ENCODE measurements around the gene CAMSAP1. TPM values are rescaled to one million over a fixed set of nuclear protein-coding genes. Genes with fewer than 3 reads are reported as not detected.

The CAMSAP1 gene
- total and polyA plus RNA-seq, 9 of the 15 experiments (the other 6 are each of a cell fraction or from before 2014, with no cell fraction given): 1.5 to 28.8 (median 14.3) TPM

DNA sequence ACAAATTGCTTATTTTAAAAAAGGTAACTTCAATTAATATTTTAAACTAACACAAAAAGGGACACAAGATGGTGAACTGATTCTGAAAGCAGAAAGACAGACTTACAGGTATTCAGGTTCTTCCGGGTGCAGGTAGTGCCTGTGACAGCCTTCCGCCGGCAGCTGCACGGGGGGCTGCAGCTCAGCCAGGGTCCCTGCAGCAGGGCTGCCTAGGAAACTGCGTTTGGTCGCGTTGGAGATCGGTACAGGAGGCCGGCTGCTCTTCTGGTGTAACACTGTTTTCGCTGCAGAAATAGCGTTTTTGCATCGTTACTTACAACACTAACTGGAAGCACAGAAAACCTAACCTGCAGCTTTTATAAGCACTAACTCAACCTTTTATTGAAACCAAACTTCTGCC, 80.0 kb downstream of the CAMSAP1 start (continued):
- TF ChIP-seq DMBX1 (CRISPR knock-in tag; IDR thresholded peaks at IDR 0.05; ENCODE audit: borderline replicate concordance) (no peak), NBN (IDR thresholded peaks at IDR 0.05; ENCODE audit: low read depth) (no peak), MCM5 (IDR thresholded peaks at IDR 0.05; ENCODE audit: low read depth) (no peak), LCOR (CRISPR knock-in tag; IDR thresholded peaks at IDR 0.05) (no peak), KLF16 (IDR thresholded peaks at IDR 0.05) (no peak), ZNF282 (CRISPR knock-in tag; IDR thresholded peaks at IDR 0.05) (no peak)

DNA sequence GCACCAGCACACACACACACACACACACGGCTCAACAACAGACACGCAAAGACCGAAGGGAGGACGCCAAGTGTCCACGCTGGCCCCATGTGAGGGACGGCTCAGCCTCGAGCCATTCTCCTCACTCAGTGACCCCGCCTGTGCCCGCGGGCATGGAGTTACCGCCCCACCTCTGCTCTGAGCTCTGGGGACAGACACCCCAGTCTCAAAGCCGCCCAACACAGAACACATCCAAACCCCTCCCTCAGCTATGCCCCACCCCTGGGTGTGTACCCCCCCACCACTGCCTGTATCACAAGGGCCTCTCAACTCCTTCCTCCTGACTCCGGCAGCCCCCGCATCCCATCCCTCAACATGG, 81.2 kb downstream of the CAMSAP1 start:
- ChIA-PET CTCF (ENCODE audit: low intra/inter-chr PET ratio) (no interaction called here), POLR2A (no interaction called here)
- Histone ChIP-seq H3K27ac (ENCODE audit: extremely low read depth, low read depth, low read length) (no peak overlapping the region), H2AFZ (ENCODE audit: low read depth, low read length) (no peak overlapping the region), H3K9ac (ENCODE audit: insufficient read depth in 1 of 2, low read depth in 2 of 2, low read length in 2 of 2) (no peak overlapping the region), H4K20me1 (replicated peaks; ENCODE audit: control insufficient read depth, insufficient read depth, low read length) (no peaks in the 10 kb centered on the region), H3K9me1 (ENCODE audit: control insufficient read depth, insufficient read depth, low read length) (peaks cover 4% of the 10 kb centered on the region), H3K9me3 (replicated peaks; ENCODE audit: control insufficient read depth, insufficient read depth, low read depth, low read length) (no peaks in the 10 kb centered on the region), H3K4me2 (ENCODE audit: insufficient read depth, low read length) (no peak overlapping the region), H3K4me1 (replicated peaks in 1 of 2; ENCODE audit: control insufficient read depth in 2 of 2, insufficient read depth in 2 of 2, low read length in 2 of 2) (peaks cover 0 to 11% of the 10 kb centered on the region in 2 experiments; a peak in 1 of 5 replicates), H3K79me2 (ENCODE audit: control insufficient read depth, insufficient read depth, low read length) (peaks cover 15% of the 10 kb centered on the region; the same call in 2 of the 3 replicates), H3K36me3 (ENCODE audit: control insufficient read depth, insufficient read depth, low read length) (peaks cover 46% of the 10 kb centered on the region; the same call in 2 of the 3 replicates), H3K27me3 (ENCODE audit: control insufficient read depth in 2 of 2, insufficient read depth in 2 of 2, low read length in 2 of 2) (no peaks in the 10 kb centered on the region), H3K4me3 (no peak overlapping the region)
- in situ Hi-C loops (cut with MboI) (no loop called here), intact Hi-C loops (cut with micrococcal nuclease) (no loop called here)
- FAIRE-seq: no peak
- DNase-seq (ENCODE audit: extremely low read depth in 1 of 4, low spot score in 3 of 4): no peak
- BruUV-seq (replicated peaks): no TSS peak
- WGBS (ENCODE audit: insufficient coverage, low coverage, missing lambda C conversion rate): 96% methylated on average over 10 of the region's 14 CpGs
- ATAC-seq: no peak
- TF ChIP-seq ZNF695 (CRISPR knock-in tag; IDR thresholded peaks at IDR 0.05) (no peak), NR0B1 (IDR thresholded peaks at IDR 0.05; ENCODE audit: partially characterized antibody) (no peak), STAG1 (CRISPR knock-in tag; IDR thresholded peaks at IDR 0.05; ENCODE audit: borderline replicate concordance) (no peak), NEUROD1 (IDR thresholded peaks at IDR 0.05; ENCODE audit: borderline replicate concordance, low read depth, low read length, partially characterized antibody) (no peak), GATAD2B (IDR thresholded peaks at IDR 0.05; ENCODE audit: borderline replicate concordance) (no peak)
- TF ChIP-seq, protein P1, sequence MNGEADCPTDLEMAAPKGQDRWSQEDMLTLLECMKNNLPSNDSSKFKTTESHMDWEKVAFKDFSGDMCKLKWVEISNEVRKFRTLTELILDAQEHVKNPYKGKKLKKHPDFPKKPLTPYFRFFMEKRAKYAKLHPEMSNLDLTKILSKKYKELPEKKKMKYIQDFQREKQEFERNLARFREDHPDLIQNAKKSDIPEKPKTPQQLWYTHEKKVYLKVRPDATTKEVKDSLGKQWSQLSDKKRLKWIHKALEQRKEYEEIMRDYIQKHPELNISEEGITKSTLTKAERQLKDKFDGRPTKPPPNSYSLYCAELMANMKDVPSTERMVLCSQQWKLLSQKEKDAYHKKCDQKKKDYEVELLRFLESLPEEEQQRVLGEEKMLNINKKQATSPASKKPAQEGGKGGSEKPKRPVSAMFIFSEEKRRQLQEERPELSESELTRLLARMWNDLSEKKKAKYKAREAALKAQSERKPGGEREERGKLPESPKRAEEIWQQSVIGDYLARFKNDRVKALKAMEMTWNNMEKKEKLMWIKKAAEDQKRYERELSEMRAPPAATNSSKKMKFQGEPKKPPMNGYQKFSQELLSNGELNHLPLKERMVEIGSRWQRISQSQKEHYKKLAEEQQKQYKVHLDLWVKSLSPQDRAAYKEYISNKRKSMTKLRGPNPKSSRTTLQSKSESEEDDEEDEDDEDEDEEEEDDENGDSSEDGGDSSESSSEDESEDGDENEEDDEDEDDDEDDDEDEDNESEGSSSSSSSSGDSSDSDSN (IDR thresholded peaks at IDR 0.05; ENCODE audit: borderline replicate concordance in 1 of 2, low read depth in 2 of 2, low read length in 2 of 2): no peak
- TF ChIP-seq, protein P2, sequence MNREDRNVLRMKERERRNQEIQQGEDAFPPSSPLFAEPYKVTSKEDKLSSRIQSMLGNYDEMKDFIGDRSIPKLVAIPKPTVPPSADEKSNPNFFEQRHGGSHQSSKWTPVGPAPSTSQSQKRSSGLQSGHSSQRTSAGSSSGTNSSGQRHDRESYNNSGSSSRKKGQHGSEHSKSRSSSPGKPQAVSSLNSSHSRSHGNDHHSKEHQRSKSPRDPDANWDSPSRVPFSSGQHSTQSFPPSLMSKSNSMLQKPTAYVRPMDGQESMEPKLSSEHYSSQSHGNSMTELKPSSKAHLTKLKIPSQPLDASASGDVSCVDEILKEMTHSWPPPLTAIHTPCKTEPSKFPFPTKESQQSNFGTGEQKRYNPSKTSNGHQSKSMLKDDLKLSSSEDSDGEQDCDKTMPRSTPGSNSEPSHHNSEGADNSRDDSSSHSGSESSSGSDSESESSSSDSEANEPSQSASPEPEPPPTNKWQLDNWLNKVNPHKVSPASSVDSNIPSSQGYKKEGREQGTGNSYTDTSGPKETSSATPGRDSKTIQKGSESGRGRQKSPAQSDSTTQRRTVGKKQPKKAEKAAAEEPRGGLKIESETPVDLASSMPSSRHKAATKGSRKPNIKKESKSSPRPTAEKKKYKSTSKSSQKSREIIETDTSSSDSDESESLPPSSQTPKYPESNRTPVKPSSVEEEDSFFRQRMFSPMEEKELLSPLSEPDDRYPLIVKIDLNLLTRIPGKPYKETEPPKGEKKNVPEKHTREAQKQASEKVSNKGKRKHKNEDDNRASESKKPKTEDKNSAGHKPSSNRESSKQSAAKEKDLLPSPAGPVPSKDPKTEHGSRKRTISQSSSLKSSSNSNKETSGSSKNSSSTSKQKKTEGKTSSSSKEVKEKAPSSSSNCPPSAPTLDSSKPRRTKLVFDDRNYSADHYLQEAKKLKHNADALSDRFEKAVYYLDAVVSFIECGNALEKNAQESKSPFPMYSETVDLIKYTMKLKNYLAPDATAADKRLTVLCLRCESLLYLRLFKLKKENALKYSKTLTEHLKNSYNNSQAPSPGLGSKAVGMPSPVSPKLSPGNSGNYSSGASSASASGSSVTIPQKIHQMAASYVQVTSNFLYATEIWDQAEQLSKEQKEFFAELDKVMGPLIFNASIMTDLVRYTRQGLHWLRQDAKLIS (CRISPR knock-in tag; IDR thresholded peaks at IDR 0.05): no peak
- TF ChIP-seq, protein P3, sequence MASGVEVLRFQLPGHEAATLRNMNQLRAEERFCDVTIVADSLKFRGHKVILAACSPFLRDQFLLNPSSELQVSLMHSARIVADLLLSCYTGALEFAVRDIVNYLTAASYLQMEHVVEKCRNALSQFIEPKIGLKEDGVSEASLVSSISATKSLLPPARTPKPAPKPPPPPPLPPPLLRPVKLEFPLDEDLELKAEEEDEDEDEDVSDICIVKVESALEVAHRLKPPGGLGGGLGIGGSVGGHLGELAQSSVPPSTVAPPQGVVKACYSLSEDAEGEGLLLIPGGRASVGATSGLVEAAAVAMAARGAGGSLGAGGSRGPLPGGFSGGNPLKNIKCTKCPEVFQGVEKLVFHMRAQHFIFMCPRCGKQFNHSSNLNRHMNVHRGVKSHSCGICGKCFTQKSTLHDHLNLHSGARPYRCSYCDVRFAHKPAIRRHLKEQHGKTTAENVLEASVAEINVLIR (CRISPR knock-in tag; IDR thresholded peaks at IDR 0.05): no peak
